Breast epithelium (tissue), 3 donors: ENCODE data around the gene TOP3B.

ENCODE experiments used
- CTCF ChIP-seq, 3 donors: fragments of 450-650 bp; IDR thresholded peaks; one replicate each; pipeline ENCODE4 v1.5.1; 2016 to 2017; ENCODE audit warnings: antibody characterized with exemption in 3 of 3, mild to moderate bottlenecking in 3 of 3, moderate library complexity in 3 of 3
- POLR2A ChIP-seq: fragments of 450-650 bp; IDR thresholded peaks from one replicate; pipeline ENCODE4 v1.6.1; 2016; ENCODE audit warnings: antibody characterized with exemption, mild to moderate bottlenecking, moderate library complexity
- POLR2AphosphoS5 ChIP-seq, 3 donors: sonication (generic); formaldehyde crosslinking; IDR thresholded peaks; one replicate each; pipeline ENCODE4 v1.6.1; 2017; ENCODE audit warnings: antibody characterized with exemption in 3 of 3

GRCh38 chr22:21974058-21974649 lies 8.4 kb downstream of the TOP3B start:
- TF ChIP-seq CTCF (IDR thresholded peaks at IDR 0.05) (no peak), POLR2AphosphoS5 (IDR thresholded peaks at IDR 0.05) (no peak), POLR2A (no peak)
